Suprapubic skin (tissue), 3 donors: ENCODE measurements around the gene BDH2.

Source experiments
- CTCF ChIP-seq, 2 donors: fragments of 200-600 bp in 1 of 2; fragments of 450-650 bp in 1 of 2; sonication (generic) in 1 of 2; IDR thresholded peaks; one replicate each; pipeline ENCODE4 v1.5.1; 2016 to 2019; ENCODE audit warnings: antibody characterized with exemption in 2 of 2, mild to moderate bottlenecking in 1 of 2, moderate library complexity in 1 of 2
- POLR2A ChIP-seq, 2 donors: fragments of 450-650 bp; IDR thresholded peaks; one replicate each; pipeline ENCODE4 v1.6.1; 2017; ENCODE audit warnings: antibody characterized with exemption in 2 of 2, mild to moderate bottlenecking in 2 of 2, moderate library complexity in 2 of 2

- no peak for TF ChIP-seq POLR2A (IDR thresholded peaks at IDR 0.05)
- TF ChIP-seq CTCF (IDR thresholded peaks at IDR 0.05) = no peak
These were observed 37.2 kb upstream of the BDH2 start for GRCh38 chr4:103136671-103137445.
